IPS-18a (cell line): ENCODE measurements around the gene PITPNM2.

Source experiments
- H3K27ac ChIP-seq: one replicate; pipeline ENCODE4 v1.5.1; 2013; ENCODE audit warnings: low read length
- H3K27me3 ChIP-seq: one replicate; pipeline ENCODE4 v1.6.1; 2013; ENCODE audit warnings: mild to moderate bottlenecking, low read length; ENCODE audit not compliant: control insufficient read depth, insufficient read depth
- H3K36me3 ChIP-seq: one replicate; pipeline ENCODE4 v1.6.1; 2013; ENCODE audit warnings: low read depth, low read length; ENCODE audit not compliant: control insufficient read depth
- H3K4me1 ChIP-seq: one replicate; pipeline ENCODE4 v1.6.1; 2013; ENCODE audit warnings: low read depth, low read length; ENCODE audit not compliant: control insufficient read depth
- H3K4me3 ChIP-seq: one replicate; pipeline ENCODE4 v1.5.1; 2013; ENCODE audit warnings: low read length
- H3K9ac ChIP-seq: one replicate; pipeline ENCODE4 v1.6.1; 2013; ENCODE audit warnings: mild to moderate bottlenecking, low read length, moderate library complexity
- H3K9me3 ChIP-seq: one replicate; pipeline ENCODE4 v1.6.1; 2013; ENCODE audit warnings: low read depth, low read length; ENCODE audit not compliant: control insufficient read depth

PITPNM2 gene

GRCh38 chr12:123143736-123144461 lies 7.0 kb downstream of the PITPNM2 start:
- Histone ChIP-seq H3K27ac (no peak overlapping the region), H3K4me1 (peaks cover 6% of the 10 kb centered on the region), H3K4me3 (no peak overlapping the region), H3K9ac (no peak overlapping the region), H3K27me3 (peaks cover 19% of the 10 kb centered on the region), H3K9me3 (no peaks in the 10 kb centered on the region), H3K36me3 (no peaks in the 10 kb centered on the region)

DNA sequence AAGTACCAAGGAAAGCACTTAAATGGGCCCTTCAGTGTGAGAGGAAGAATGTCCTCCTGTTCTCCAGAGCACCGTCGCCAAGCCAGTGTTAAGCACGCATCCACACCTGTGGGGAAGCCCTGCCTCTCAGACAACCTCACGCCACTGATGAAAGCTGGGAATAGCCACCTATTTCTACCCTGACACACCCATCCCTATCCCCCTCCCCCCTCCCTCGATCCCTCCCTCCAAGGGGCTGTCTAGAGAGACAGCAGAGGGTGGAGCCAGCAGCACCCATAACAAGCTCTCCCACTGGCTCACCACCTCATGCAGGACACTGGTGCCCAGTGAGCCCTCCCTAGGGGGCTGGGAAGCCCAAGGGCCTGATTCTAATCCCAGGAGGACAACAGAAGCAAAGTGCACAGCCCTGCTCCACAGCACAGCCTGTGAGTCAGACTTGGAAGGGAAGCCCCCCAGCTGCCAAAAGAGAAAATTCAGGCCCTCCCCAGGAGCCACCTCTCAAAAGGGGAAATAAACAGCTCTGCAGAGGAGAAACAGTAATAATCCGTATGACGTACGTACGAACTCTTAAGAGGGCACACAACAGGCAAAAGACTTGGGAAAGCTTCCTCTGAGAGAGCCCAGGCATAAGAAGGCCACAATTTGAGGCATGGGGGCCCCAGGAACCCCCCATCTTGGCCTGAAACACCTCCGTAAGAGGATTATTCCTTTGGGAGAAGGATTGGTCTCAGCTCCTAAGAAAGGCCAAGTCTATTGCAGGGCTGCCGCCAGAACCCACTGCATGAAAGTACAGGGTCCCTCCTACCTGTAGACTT lies 7.8 kb downstream of the PITPNM2 start:
- H3K27me3 ChIP-seq, result peaks cover 11% of the 10 kb centered on the region
- H3K4me1 ChIP-seq, result peaks cover 6% of the 10 kb centered on the region
- H3K9ac ChIP-seq, result no peak overlapping the region
- H3K36me3 ChIP-seq, result no peaks in the 10 kb centered on the region
- no peaks in the 10 kb centered on the region for H3K9me3 ChIP-seq
- H3K4me3 ChIP-seq, result no peak overlapping the region
- no peak overlapping the region for H3K27ac ChIP-seq

DNA sequence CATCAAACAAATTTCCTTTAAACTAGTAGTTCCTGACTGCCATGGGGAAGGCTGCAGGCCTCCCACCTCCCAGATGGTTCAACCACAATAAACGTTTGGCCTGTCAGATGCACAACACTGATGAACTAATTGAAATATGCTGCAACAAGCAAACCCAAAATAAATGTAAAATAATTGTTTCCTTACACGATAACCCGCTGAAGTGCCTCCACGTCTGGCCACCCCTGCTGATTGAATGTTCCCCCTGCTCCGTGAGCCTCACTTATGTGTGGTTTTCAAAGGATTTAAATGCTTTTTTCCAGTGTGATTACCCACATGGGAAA lies 8.4 kb downstream of the PITPNM2 start:
- no peak overlapping the region for H3K27ac ChIP-seq

GRCh38 chr12:123141615-123142517 lies 9.0 kb downstream of the PITPNM2 start:
- Histone ChIP-seq H3K36me3 (no peaks in the 10 kb centered on the region), H3K27ac (no peak overlapping the region), H3K4me1 (peaks cover 6% of the 10 kb centered on the region), H3K9me3 (no peaks in the 10 kb centered on the region), H3K9ac (no peak overlapping the region), H3K27me3 (no peaks in the 10 kb centered on the region), H3K4me3 (no peak overlapping the region)

More for the DNA sequence above, 8.4 kb downstream of the PITPNM2 start:
- Histone ChIP-seq H3K4me1 (peaks cover 6% of the 10 kb centered on the region), H3K36me3 (no peaks in the 10 kb centered on the region), H3K9ac (no peak overlapping the region), H3K4me3 (no peak overlapping the region), H3K27me3 (peaks cover 4% of the 10 kb centered on the region), H3K9me3 (no peaks in the 10 kb centered on the region)

GRCh38 chr12:123140676-123141614 lies 9.9 kb downstream of the PITPNM2 start:
- H3K36me3 ChIP-seq, result no peaks in the 10 kb centered on the region
- no peak overlapping the region for H3K9ac ChIP-seq
- no peaks in the 10 kb centered on the region for H3K9me3 ChIP-seq
- peaks cover 6% of the 10 kb centered on the region for H3K4me1 ChIP-seq
- no peak overlapping the region for H3K27ac ChIP-seq
- H3K4me3 ChIP-seq, result no peak overlapping the region
- no peaks in the 10 kb centered on the region for H3K27me3 ChIP-seq

DNA sequence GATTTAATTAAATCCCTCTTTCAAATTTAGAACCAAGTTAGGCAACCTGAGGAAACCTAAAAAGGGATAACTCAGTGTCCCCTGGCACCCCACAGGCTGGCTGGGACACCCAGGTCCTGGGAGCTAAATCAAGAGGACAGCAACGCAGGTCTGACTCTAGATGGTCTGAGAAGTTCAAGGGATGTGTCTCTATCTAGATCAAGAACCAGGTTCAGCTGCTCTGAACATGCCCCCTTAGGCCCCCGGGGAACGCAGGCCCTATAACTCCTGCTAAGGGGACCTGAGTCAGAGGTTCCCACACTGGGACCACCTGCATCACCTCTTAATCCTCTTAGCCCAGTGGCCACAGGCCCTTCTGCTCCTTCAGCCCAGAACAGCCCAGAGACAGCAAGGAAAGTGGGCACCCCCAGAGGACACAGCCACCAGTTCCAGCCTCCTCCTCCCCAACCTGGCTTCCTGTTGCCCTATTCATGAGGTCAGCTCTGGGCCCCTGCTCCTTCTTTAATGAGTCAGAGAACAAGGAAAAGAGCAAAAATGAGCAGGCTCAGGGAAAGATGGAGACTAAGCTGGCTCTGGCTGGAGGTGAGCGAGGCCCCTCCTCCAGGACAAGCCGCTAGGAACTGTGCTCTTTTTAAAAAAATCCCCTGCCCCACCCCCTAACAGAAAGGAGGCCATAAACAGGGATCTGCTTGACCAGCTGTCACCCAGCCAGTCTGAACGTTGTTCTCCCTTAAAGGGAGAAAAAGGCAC lies 10.8 kb downstream of the PITPNM2 start:
- Histone ChIP-seq H3K4me3 (no peak overlapping the region), H3K27ac (no peak overlapping the region)

DNA sequence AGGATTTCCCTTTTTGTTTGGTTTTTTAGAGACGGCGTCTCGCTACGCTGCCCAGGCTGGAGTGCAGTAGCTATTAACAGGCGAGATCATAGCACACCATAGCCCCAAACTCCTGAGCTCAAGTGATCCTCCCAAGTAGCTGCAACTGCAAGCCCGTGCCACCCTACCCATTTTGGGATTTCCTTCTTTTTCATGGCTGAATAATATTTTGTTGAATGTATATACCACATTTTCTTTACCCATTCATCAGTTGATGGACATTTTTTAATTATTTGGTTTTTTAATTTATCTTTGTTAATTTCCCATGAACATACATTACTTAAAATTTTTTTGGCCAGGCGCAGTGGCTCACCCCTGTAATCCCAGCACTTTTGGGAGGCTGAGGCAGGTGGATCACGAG lies 15.2 kb downstream of the PITPNM2 start:
- Histone ChIP-seq H3K9ac (no peak overlapping the region), H3K27me3 (no peaks in the 10 kb centered on the region), H3K4me1 (peaks cover 3% of the 10 kb centered on the region), H3K9me3 (no peaks in the 10 kb centered on the region), H3K27ac (no peak overlapping the region), H3K36me3 (no peaks in the 10 kb centered on the region), H3K4me3 (no peak overlapping the region)

More for the DNA sequence above, 10.8 kb downstream of the PITPNM2 start:
- Histone ChIP-seq H3K27me3 (no peaks in the 10 kb centered on the region), H3K9ac (no peak overlapping the region), H3K36me3 (no peaks in the 10 kb centered on the region), H3K4me1 (peaks cover 6% of the 10 kb centered on the region), H3K9me3 (no peaks in the 10 kb centered on the region)

- no peak overlapping the region for H3K27ac ChIP-seq
- H3K9me3 ChIP-seq, result no peaks in the 10 kb centered on the region
- no peaks in the 10 kb centered on the region for H3K36me3 ChIP-seq
- no peaks in the 10 kb centered on the region for H3K4me1 ChIP-seq
- H3K27me3 ChIP-seq, result no peaks in the 10 kb centered on the region
- H3K9ac ChIP-seq, result no peak overlapping the region
- H3K4me3 ChIP-seq, result no peak overlapping the region
Measured at GRCh38 chr12:123134826-123135225, 16.1 kb downstream of the PITPNM2 start.

GRCh38 chr12:123134271-123134671 lies 16.6 kb downstream of the PITPNM2 start:
- Histone ChIP-seq H3K9me3 (no peaks in the 10 kb centered on the region), H3K9ac (no peak overlapping the region), H3K36me3 (no peaks in the 10 kb centered on the region), H3K27ac (no peak overlapping the region), H3K4me3 (no peak overlapping the region), H3K27me3 (no peaks in the 10 kb centered on the region), H3K4me1 (no peaks in the 10 kb centered on the region)

DNA sequence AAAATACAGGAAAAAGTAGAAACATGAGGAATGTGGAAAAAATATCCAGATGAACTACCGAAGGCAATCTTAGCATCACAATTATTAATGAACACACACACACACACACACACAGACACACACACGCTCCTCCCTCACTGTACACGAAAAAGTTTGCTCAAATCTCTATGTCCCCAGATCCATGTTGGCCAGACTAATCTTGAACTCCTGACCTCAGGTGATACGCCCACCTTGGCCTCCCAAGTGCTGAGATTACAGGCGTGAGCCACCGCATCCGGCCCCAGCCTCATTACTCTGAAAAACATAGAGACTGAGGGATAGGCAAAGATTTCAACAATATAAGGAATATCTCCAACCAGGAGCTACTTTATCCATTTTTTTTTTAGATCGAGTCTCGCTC lies 17.2 kb downstream of the PITPNM2 start:
- Histone ChIP-seq H3K9me3 (no peaks in the 10 kb centered on the region), H3K27me3 (no peaks in the 10 kb centered on the region), H3K27ac (no peak overlapping the region), H3K9ac (no peak overlapping the region), H3K36me3 (no peaks in the 10 kb centered on the region), H3K4me3 (no peak overlapping the region), H3K4me1 (no peaks in the 10 kb centered on the region)
